ENCODE data around the gene EFNB2.

Gene EFNB2

DNA sequence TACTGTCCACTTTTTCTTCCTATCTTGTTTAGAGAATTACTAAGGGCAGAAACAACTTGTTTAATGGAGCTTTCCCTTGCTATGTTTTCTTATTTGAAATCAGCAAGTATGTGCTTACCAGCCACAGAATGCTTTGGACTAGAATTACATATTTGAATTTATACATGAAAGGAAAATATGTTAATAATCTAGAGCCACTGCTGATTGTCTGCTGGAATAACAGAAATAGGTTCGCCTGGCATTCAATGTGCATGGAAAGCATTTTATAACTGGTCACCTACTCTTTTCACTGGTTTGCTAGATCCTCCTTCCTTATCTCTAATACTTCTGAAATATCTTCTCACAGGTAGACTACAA is 8.0 kb downstream of the EFNB2 start:
- TF ChIP-seq Cebpa-rat (IDR thresholded peaks at IDR 0.05) = no peak
- no peaks in the 10 kb centered on the region for H3K27me3 ChIP-seq
- H3K36me3 ChIP-seq = peaks cover 97% of the 10 kb centered on the region
- no peak overlapping the region for H3K4me3 ChIP-seq
- H4K20me1 ChIP-seq = peaks cover 100% of the 10 kb centered on the region
- no peak overlapping the region for H3K9ac ChIP-seq
- H3K9me3 ChIP-seq = no peaks in the 10 kb centered on the region
- H3K27ac ChIP-seq = no peak overlapping the region
- H3K4me2 ChIP-seq = peak overlapping the region; percentile 95; the same call in 1 of the 2 replicates
- H3K4me1 ChIP-seq = peaks cover 95% of the 10 kb centered on the region

DNA sequence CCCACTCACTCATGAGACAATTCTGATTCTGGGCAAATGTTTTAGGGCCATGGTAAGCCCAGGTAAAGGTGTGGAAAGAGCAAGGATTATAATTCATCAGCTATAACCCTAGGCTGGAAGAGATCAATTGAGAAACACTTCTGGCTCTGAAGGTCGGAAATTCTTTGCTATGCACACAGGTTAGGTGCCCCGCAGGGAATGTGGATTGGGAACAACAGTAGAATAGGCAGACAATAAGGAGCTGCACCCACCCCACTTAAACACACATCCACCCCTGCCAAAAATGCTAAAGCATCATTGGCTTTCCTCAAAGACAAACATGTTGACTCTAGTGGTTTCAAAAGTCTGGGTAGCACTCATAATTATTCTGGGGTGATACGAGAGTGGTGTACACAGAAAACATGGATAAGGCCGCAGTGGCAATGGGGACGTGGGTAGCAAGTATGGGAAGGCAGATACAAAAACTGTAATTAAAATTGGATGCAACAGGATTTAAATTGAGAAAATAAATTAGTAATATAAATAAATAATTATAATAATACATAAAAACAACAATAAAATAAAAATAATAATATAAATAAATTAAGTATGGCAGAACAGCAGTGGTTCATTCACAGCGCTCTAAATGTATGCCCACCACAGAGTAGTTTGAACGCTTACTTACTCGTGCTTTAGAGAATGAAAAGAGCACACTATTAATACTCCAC is 8.6 kb downstream of the EFNB2 start:
- Histone ChIP-seq H3K36me3 (peaks cover 97% of the 10 kb centered on the region), H3K9me3 (no peaks in the 10 kb centered on the region), H4K20me1 (peaks cover 100% of the 10 kb centered on the region), H3K27me3 (no peaks in the 10 kb centered on the region), H3K9ac (no peak overlapping the region), H3K4me3 (no peak overlapping the region), H3K4me2 (0 out of 2 replicates have a peak overlapping the region, but pooled peaks have one; percentile 95), H3K4me1 (peaks cover 95% of the 10 kb centered on the region), H3K27ac (no peak overlapping the region)
- no peak for TF ChIP-seq Cebpa-rat (IDR thresholded peaks at IDR 0.05)

DNA sequence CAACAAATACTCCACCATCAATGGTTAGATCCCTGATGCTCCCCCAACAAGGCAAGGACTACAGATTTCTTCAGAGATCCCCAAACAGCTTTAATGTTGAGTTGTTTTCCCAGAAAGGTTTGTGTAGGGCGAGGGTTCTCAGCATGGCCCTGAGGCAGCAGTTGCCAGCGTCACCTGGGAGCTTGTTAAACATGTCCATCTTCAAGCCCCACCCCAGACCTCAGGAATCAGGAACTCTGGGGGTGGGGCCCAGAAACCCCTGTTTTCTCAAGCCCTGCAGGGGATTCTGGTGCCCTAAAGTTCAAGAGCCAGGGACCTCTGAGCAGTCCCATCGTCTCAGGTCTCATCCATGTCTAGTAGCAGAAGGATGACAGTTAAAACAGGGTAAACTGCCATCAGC is 9.6 kb downstream of the EFNB2 start:
- Histone ChIP-seq H3K27ac (no peak overlapping the region), H4K20me1 (peaks cover 100% of the 10 kb centered on the region), H3K9ac (no peak overlapping the region), H3K36me3 (peaks cover 97% of the 10 kb centered on the region), H3K4me2 (peak overlapping the region; percentile 45), H3K9me3 (no peaks in the 10 kb centered on the region), H3K4me1 (peaks cover 85% of the 10 kb centered on the region), H3K27me3 (no peaks in the 10 kb centered on the region), H3K4me3 (no peak overlapping the region)
- TF ChIP-seq Cebpa-rat (IDR thresholded peaks at IDR 0.05) = no peak

DNA sequence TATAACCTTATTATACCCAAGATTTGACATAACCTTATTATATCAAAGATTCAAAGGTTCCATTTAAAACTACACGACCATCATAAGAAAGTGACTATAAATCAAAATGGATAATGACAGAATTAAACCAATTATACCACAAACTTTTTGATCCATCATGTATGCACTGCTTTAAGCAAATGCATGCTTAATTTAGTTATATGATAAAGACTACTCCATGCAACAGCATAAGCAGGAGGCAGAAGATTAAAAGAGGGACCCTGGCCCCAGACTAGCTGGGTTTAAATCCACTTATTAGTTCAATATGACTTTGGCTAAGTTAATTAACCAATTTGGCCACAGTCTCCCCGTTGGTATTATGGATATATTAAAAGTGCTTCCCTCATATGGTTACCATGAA is 11.4 kb downstream of the EFNB2 start:
- Histone ChIP-seq H3K4me2 (0 out of 2 replicates have a peak overlapping the region, but pooled peaks have one; percentile 45), H3K4me1 (peaks cover 67% of the 10 kb centered on the region)

DNA sequence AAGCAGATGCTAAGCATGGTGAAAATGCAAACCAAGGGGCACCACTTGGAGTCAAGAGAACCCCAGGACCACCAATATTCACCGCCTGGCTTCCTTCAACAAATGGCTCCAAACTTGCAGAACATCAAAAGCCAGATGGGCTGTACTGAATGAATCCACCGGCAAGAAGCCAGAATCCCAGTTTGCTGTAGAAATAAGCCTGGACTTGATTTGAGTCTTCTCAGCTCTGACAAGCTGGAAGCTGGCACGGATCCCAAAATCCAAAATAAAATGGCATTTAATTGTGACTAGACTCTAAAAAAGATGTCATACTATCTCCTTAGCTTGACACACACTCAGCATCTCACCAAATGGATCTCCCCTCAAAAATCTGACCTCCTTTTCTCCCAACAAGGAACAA is 11.9 kb downstream of the EFNB2 start:
- H3K27me3 ChIP-seq = no peaks in the 10 kb centered on the region
- H3K36me3 ChIP-seq = peaks cover 97% of the 10 kb centered on the region
- TF ChIP-seq Cebpa-rat (IDR thresholded peaks at IDR 0.05) = no peak
- no peaks in the 10 kb centered on the region for H3K9me3 ChIP-seq
- no peak overlapping the region for H3K4me3 ChIP-seq
- H3K27ac ChIP-seq = no peak overlapping the region
- H3K4me1 ChIP-seq = peaks cover 62% of the 10 kb centered on the region
- H3K4me2 ChIP-seq = peak overlapping the region; percentile 22
- H4K20me1 ChIP-seq = peaks cover 100% of the 10 kb centered on the region
- H3K9ac ChIP-seq = no peak overlapping the region

More for the DNA sequence above, 11.4 kb downstream of the EFNB2 start:
- Histone ChIP-seq H3K36me3 (peaks cover 97% of the 10 kb centered on the region), H3K9me3 (no peaks in the 10 kb centered on the region), H3K27ac (no peak overlapping the region), H3K27me3 (no peaks in the 10 kb centered on the region), H3K9ac (no peak overlapping the region), H4K20me1 (peaks cover 100% of the 10 kb centered on the region), H3K4me3 (no peak overlapping the region)
- no peak for TF ChIP-seq Cebpa-rat (IDR thresholded peaks at IDR 0.05)

DNA sequence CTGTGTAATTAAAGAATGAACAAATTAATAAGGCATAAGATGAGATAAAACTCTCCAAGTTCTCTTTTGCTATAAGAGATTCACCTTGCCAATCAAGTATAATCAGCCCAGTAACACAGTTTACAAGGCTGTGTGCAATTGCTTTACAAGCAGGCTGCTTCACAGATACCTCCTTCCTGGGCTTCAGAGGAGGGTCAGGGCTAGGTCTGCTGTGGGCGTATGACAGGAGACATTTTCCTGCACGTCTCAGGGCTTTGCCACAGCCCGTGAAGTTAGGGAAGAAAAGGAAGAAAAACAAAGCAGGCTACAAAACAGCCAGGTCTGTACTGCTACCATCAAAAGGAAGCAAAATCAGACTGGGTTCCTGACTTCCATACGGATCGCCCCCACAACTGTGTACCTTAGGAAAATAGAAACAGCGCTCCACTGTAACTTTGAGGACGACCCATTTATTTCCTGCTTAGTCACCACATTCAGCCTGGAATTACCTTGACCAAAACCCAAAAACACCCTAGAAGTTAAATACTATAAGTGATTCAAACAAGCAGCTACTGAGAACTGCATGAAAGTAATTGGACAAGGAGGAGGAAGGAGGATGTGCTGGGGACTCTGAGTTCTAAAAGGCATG is 12.4 kb downstream of the EFNB2 start:
- Histone ChIP-seq H3K4me2 (peak overlapping the region; percentile 22), H3K4me3 (no peak overlapping the region), H4K20me1 (peaks cover 100% of the 10 kb centered on the region), H3K27me3 (no peaks in the 10 kb centered on the region), H3K9me3 (no peaks in the 10 kb centered on the region), H3K36me3 (peaks cover 97% of the 10 kb centered on the region), H3K4me1 (peaks cover 56% of the 10 kb centered on the region), H3K27ac (no peak overlapping the region), H3K9ac (no peak overlapping the region)
- no peak for TF ChIP-seq Cebpa-rat (IDR thresholded peaks at IDR 0.05)

DNA sequence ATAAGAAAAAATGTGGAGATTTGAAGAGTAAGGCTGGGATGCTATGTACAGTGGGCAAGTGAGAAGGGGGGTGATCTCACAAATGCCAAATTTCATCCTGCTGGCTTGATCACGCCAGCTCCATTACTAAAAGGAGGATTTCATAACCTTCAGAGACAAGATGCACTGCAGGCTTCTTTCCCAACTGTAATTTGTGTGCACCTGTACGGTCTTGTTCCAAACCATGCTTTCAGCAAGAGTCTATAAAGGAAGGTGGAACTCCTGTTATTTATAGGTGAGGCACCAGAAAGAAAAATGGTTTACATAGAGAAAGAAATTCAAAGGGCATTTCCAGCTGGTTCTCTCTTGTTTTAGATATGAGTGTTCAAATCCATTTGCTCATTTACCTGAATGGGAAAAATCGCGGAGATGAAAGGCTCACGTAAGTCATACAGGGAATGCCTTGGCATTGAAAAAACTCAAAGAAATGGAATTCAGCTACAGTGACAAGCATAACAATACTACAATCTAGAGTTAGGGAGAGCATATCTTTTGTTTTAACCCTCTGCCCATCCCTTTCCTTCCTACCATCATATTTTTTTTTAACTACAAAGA is 13.3 kb downstream of the EFNB2 start:
- Histone ChIP-seq H3K4me3 (no peak overlapping the region), H3K4me1 (peaks cover 56% of the 10 kb centered on the region), H3K27me3 (no peaks in the 10 kb centered on the region), H3K4me2 (no peak overlapping the region), H3K36me3 (peaks cover 95% of the 10 kb centered on the region), H3K9me3 (no peaks in the 10 kb centered on the region), H3K27ac (no peak overlapping the region), H4K20me1 (peaks cover 100% of the 10 kb centered on the region), H3K9ac (no peak overlapping the region)
- TF ChIP-seq Cebpa-rat (IDR thresholded peaks at IDR 0.05) = no peak

DNA sequence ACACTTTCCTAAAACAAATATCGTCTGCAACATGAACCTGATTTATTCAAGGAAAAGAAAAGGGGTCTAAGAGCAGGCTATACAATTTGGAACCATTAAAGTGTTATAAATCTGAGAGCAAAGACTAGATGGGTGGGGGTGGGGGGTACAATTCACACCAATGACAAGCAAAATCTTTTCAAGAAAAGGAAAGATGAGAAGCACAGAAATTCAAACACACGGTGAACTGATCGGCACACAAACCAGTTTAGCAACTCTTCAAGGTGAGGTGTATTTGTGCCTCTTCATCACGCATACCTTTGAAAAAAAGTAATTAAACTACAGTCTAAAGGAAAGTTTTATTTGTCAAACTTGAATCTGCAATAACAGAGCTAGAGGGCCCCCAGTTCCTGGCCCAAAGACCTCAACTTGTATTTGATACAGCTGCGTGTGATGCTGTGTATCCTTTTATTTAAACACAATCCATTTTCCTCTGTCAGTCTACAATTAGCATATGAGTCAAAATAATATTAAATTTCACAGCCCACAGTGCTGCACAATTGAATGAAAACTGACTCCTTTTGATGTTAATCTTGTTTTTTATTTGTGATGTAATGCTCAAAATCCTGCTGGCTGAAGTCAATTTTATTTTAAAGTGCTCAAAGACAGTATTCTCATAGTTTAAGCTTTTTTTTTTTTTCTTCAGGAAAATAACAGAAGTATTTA is 14.2 kb downstream of the EFNB2 start:
- no peak for TF ChIP-seq Cebpa-rat (IDR thresholded peaks at IDR 0.05)
- Histone ChIP-seq H3K4me1 (peaks cover 57% of the 10 kb centered on the region), H3K9me3 (no peaks in the 10 kb centered on the region), H3K4me2 (no peak overlapping the region), H3K36me3 (peaks cover 92% of the 10 kb centered on the region), H3K27ac (no peak overlapping the region), H3K9ac (no peak overlapping the region), H4K20me1 (peaks cover 100% of the 10 kb centered on the region), H3K4me3 (no peak overlapping the region), H3K27me3 (no peaks in the 10 kb centered on the region)

DNA sequence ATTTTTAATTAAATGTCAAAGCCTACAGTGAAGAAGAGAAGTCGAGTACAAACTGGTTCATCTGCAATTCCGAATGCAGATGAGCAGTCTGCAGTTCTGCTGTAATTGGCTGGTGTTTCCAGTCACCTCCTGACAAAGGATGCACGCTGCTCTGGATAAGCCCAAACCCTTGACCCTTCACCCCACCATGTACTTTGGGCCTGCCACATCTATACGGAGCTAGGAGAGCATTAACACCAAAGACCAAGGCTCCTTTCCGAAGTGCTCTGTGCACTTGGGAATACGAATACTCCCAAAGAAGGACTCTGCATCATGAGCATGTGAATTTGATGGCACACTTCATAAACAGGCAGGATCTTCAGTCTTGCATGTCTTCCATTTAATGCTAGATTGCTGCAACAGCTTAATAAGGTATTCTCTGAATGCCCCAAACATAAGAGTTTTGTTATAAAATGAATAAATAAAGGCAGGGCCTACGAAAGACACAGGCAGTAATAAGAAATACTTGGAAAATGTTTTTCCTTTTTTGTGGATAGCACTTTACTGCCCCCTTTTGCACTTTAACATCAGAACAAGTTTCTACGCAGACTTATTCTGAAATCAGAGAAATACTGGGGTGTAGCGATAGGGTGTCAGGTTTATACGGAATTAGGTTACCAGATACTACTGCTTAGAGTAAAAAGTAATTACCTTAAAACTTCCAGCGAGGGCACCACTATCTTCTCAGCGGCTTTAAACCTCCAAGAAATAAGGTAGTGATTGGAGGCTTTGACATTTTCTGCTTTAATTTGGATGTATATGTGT is 15.0 kb downstream of the EFNB2 start:
- peaks cover 57% of the 10 kb centered on the region for H3K4me1 ChIP-seq
- H3K36me3 ChIP-seq = peaks cover 91% of the 10 kb centered on the region
- no peak overlapping the region for H3K4me2 ChIP-seq
- peaks cover 100% of the 10 kb centered on the region for H4K20me1 ChIP-seq
- no peaks in the 10 kb centered on the region for H3K9me3 ChIP-seq
- no peak overlapping the region for H3K9ac ChIP-seq
- no peak overlapping the region for H3K27ac ChIP-seq
- no peaks in the 10 kb centered on the region for H3K27me3 ChIP-seq
- H3K4me3 ChIP-seq = no peak overlapping the region
- no peak for TF ChIP-seq Cebpa-rat (IDR thresholded peaks at IDR 0.05)

All from BLaER1 (cell line).